ENCODE data around the gene CCDC86.
A peak's percentile ranks its signal among the peaks of the same experiment; 100 is the strongest.
"Not testable (repeated sequence)": the region's sequence is repeated elsewhere in the genome, so short reads cannot be mapped to it uniquely, and the experiment has no call there.

The CCDC86 gene

GRCh38 chr11:60818057-60818456 lies 23.9 kb upstream of the CCDC86 start:
- Mint-ChIP-seq H3K36me3 (peaks cover 6% of the 10 kb centered on the region), H3K9me3 (ENCODE audit: low read depth) (no peaks in the 10 kb centered on the region)

DNA sequence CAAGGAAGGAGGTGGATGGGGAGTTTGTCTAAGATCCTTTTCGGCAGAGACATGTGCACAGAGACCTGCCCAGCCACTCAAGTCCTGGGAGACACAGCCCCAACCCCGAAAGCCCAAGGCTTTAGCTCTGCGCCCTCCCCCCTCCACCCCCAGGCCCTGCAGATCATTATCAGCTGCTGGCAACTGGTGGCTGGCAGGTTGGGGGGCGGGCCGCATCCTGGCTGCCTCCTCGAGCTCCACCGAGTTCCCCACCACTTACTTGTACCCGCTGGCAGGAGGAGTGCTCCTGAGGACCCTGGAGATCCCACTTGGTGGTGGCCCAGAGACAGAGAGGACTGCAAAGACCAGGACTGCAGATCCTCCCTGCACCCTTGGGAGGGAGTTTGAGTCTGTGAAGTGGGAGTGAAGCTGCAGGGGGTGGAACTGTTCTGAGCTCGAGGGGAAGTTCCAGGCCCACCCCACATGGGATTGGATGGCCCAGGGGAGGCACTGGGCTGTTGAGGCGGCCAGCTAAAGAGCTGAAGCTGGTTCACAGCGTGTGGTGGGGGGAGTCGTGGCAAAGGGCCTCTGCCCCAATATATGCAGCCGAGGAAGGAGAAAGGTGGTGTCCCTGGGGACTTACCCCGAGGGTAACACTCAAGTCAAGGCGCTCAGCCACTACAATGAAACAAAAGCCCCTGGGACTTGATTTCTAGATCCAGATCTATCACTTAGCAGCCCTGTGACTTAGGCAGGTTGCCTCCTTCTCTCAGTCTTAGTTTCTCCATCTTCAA lies 19.9 kb upstream of the CCDC86 start:
- Mint-ChIP-seq H3K36me3 (no peaks in the 10 kb centered on the region), H3K27ac (no peak overlapping the region), H3K27me3 (peaks cover 2% of the 10 kb centered on the region), H3K9me3 (ENCODE audit: low read depth) (no peaks in the 10 kb centered on the region), H3K4me3 (no peak overlapping the region), H3K4me1 (ENCODE audit: low read depth) (no peaks in the 10 kb centered on the region)

More at GRCh38 chr11:60818057-60818456, 23.9 kb upstream of the CCDC86 start:
- H3K4me1 Mint-ChIP-seq (ENCODE audit: low read depth): no peaks in the 10 kb centered on the region
- H3K27me3 Mint-ChIP-seq: peaks cover 2% of the 10 kb centered on the region
- H3K27ac Mint-ChIP-seq: no peak overlapping the region
- no peak overlapping the region for H3K4me3 Mint-ChIP-seq

- H3K9me3 Mint-ChIP-seq (ENCODE audit: low read depth); H3K4me3 Mint-ChIP-seq; H3K4me1 Mint-ChIP-seq (ENCODE audit: low read depth); H3K36me3 Mint-ChIP-seq; H3K27ac Mint-ChIP-seq; H3K27me3 Mint-ChIP-seq: not testable (repeated sequence)
Measured at GRCh38 chr11:60823745-60824306, 18.1 kb upstream of the CCDC86 start.

- Mint-ChIP-seq H3K27ac (no peak overlapping the region), H3K4me1 (ENCODE audit: low read depth) (no peaks in the 10 kb centered on the region), H3K36me3 (no peaks in the 10 kb centered on the region), H3K4me3 (no peak overlapping the region), H3K27me3 (no peaks in the 10 kb centered on the region), H3K9me3 (ENCODE audit: low read depth) (no peaks in the 10 kb centered on the region)
Measured at GRCh38 chr11:60825118-60825517, 16.8 kb upstream of the CCDC86 start.

GRCh38 chr11:60825790-60826189 lies 16.1 kb upstream of the CCDC86 start:
- H3K4me3 Mint-ChIP-seq: no peak overlapping the region
- H3K27me3 Mint-ChIP-seq: no peaks in the 10 kb centered on the region
- no peak overlapping the region for H3K27ac Mint-ChIP-seq
- H3K9me3 Mint-ChIP-seq (ENCODE audit: low read depth): no peaks in the 10 kb centered on the region
- peaks cover 2% of the 10 kb centered on the region for H3K4me1 Mint-ChIP-seq (ENCODE audit: low read depth)
- no peaks in the 10 kb centered on the region for H3K36me3 Mint-ChIP-seq

DNA sequence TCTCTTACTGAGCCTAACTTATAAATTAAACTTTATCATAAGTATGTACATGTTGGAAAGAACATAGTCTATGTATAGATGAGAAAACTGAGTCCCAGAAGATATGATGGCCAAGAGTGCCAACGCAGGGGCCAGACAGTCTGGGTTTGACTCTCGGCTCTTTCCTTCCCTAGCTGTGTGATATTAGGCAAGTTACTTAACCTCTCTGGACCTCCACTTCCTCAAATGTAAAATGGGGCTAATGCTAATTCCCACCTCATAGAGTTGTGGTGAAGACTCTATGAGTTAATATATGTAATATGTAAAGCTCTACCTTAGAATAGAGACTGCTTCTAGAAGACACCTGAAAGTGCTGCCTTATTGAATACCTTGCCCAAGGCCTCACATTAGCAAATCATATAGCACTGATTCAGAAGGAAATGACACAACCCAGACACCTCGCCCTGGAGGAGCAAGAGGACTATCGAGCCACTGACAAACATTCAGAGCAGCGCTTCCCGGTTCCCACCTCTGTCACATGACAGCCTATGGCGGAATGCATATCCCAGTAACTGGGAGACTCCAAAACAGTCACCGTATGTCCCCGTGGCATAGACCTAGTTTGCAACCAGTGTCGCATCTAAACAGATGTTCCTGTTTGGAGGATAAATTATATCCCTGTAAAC lies 11.3 kb upstream of the CCDC86 start:
- Mint-ChIP-seq H3K27me3 (peaks cover 2% of the 10 kb centered on the region), H3K4me3 (peak overlapping the region; percentile 65), H3K27ac (no peak overlapping the region), H3K9me3 (ENCODE audit: low read depth) (no peaks in the 10 kb centered on the region), H3K4me1 (ENCODE audit: low read depth) (peaks cover 18% of the 10 kb centered on the region), H3K36me3 (no peaks in the 10 kb centered on the region)

DNA sequence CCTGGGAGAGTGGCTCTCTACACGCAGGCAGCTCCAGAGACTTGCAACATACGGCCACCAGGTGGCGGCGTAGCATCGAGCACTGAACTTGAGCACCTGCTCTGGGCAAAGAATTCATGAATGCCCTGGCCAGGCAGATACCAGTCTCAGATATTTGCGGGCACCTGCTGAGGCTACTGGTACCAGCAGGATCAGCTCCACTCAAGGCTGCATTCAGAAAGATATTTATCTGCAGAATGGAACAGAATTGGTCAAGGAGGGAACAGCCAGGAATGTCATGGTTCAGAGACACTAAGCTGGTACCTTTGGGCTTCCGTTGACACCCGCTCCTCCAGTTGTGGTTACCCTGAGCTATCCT lies 10.8 kb upstream of the CCDC86 start:
- H3K4me1 Mint-ChIP-seq (ENCODE audit: low read depth): peaks cover 19% of the 10 kb centered on the region
- peaks cover 2% of the 10 kb centered on the region for H3K27me3 Mint-ChIP-seq
- H3K9me3 Mint-ChIP-seq (ENCODE audit: low read depth): no peaks in the 10 kb centered on the region
- peak overlapping the region; percentile 65 for H3K4me3 Mint-ChIP-seq
- no peak overlapping the region for H3K27ac Mint-ChIP-seq
- H3K36me3 Mint-ChIP-seq: no peaks in the 10 kb centered on the region

- H3K27ac Mint-ChIP-seq: no peak overlapping the region
- H3K4me1 Mint-ChIP-seq (ENCODE audit: low read depth): peaks cover 19% of the 10 kb centered on the region
- H3K9me3 Mint-ChIP-seq (ENCODE audit: low read depth): no peaks in the 10 kb centered on the region
- no peaks in the 10 kb centered on the region for H3K36me3 Mint-ChIP-seq
- H3K4me3 Mint-ChIP-seq: no peak overlapping the region
- H3K27me3 Mint-ChIP-seq: peaks cover 2% of the 10 kb centered on the region
Measured at GRCh38 chr11:60831501-60832079, 10.3 kb upstream of the CCDC86 start.

DNA sequence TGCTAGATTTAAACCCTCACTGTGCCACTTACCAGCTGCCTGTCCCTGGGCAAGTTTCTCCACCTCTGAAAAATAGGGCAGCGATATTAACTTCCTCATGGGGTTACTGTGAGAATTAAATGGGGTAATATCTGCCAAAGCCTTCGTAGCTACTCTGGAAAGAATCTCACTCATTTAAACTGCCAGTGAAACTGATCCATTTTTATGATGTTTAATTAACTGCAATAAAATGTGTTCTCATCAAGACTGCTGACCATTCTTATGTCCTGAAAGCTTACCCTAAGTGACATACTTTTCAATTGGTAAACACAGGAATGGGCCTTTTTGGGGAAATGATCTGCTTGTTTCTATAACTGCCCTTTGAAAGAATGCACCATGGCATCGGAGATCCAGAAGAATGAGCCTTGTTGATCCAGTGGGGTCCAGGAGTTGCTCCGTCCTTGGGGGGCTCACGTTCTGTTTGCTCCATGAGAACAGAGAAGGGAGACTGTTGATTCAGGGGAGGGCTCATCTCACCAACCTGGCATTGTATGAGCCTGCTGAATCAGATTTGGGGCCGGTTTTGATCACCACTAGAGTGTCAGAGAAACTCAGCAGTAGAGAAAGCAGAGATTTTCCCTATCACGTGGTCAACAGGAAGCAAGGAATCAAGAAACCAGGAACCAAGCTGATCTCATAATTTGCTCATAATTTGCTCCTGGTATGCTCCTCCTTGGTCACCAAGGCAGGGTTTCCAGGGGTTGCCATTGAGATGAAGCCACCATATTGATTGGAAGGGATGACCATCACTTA lies 7.0 kb upstream of the CCDC86 start:
- H3K4me3 Mint-ChIP-seq: no peak overlapping the region
- peaks cover 2% of the 10 kb centered on the region for H3K27me3 Mint-ChIP-seq
- H3K36me3 Mint-ChIP-seq: no peaks in the 10 kb centered on the region
- peaks cover 23% of the 10 kb centered on the region for H3K4me1 Mint-ChIP-seq (ENCODE audit: low read depth)
- H3K9me3 Mint-ChIP-seq (ENCODE audit: low read depth): no peaks in the 10 kb centered on the region
- H3K27ac Mint-ChIP-seq: no peak overlapping the region

DNA sequence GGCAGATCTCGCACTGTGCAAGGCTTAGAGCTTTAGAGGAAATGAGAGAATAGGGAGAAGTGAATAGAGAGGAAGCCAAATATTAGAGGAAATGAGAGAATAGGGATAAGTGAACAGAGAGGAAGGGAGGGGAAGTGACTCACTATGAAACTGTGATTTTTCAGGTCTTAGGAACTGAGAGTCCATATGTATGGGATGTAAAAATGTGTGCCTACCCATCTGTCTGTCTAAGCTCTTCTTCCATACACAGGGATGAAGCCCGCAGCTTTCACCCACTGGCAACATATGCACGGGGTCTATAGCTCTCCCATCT lies 6.4 kb upstream of the CCDC86 start:
- H3K4me3 Mint-ChIP-seq: no peak overlapping the region
- H3K4me1 Mint-ChIP-seq (ENCODE audit: low read depth): peaks cover 23% of the 10 kb centered on the region
- no peaks in the 10 kb centered on the region for H3K9me3 Mint-ChIP-seq (ENCODE audit: low read depth)
- peaks cover 2% of the 10 kb centered on the region for H3K27me3 Mint-ChIP-seq
- no peaks in the 10 kb centered on the region for H3K36me3 Mint-ChIP-seq
- no peak overlapping the region for H3K27ac Mint-ChIP-seq

DNA sequence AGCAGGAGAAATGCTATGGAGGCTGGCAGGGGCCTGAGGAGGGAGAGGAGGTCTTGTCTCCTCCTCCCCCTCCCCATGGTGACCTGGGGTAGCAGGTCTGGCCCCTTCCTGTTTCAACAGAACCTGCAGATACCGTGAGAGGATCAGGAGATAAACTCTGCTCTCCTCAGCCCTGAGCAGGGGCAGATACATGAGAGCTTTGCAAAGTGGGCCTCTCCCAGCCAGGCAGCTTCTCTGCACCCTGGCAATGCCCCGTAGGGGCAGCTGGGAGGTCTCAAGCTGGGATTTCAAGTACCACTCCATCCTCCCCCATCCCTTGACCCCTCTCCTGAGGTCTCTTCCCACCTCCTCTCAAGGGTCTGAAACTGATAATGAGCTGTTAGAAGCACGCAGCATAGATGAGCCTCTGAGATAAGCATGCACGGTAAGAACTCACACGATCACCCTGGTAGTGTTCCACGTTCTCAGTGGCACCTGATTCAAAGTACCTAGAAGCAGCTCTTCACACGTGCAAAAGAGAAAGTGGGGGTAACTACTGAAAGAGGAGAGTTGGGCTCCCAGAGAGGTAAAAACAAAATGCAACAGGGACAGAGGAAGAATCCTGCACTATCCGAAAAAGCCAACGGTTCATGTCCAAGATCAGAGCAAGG lies 4.9 kb upstream of the CCDC86 start:
- peaks cover 2% of the 10 kb centered on the region for H3K27me3 Mint-ChIP-seq
- peak overlapping the region; percentile 13 for H3K27ac Mint-ChIP-seq
- no peak overlapping the region for H3K4me3 Mint-ChIP-seq
- peaks cover 21% of the 10 kb centered on the region for H3K4me1 Mint-ChIP-seq (ENCODE audit: low read depth)
- no peaks in the 10 kb centered on the region for H3K9me3 Mint-ChIP-seq (ENCODE audit: low read depth)
- H3K36me3 Mint-ChIP-seq: no peaks in the 10 kb centered on the region

DNA sequence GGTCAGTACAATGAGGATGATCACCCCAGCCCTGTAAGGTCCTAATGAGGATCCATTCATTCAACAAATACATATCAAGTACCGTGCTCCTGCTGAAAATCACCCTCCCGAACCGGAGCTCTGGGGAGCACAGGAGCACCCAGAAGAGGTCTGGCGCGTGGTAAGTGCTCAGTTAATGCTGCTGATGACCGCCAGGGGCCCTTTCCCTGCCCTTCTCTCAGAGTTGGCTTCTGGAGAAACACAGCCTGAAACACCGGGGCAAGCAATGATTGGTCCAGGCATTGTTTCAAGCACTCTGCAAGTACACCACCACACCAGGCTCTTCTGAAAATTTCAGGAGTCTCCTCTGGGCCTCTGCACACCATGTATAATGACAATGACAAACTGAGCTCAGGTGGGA lies 3.8 kb upstream of the CCDC86 start:
- Mint-ChIP-seq H3K27ac (no peak overlapping the region), H3K27me3 (peaks cover 2% of the 10 kb centered on the region), H3K4me3 (no peak overlapping the region), H3K36me3 (no peaks in the 10 kb centered on the region), H3K9me3 (ENCODE audit: low read depth) (no peaks in the 10 kb centered on the region), H3K4me1 (ENCODE audit: low read depth) (peaks cover 21% of the 10 kb centered on the region)

DNA sequence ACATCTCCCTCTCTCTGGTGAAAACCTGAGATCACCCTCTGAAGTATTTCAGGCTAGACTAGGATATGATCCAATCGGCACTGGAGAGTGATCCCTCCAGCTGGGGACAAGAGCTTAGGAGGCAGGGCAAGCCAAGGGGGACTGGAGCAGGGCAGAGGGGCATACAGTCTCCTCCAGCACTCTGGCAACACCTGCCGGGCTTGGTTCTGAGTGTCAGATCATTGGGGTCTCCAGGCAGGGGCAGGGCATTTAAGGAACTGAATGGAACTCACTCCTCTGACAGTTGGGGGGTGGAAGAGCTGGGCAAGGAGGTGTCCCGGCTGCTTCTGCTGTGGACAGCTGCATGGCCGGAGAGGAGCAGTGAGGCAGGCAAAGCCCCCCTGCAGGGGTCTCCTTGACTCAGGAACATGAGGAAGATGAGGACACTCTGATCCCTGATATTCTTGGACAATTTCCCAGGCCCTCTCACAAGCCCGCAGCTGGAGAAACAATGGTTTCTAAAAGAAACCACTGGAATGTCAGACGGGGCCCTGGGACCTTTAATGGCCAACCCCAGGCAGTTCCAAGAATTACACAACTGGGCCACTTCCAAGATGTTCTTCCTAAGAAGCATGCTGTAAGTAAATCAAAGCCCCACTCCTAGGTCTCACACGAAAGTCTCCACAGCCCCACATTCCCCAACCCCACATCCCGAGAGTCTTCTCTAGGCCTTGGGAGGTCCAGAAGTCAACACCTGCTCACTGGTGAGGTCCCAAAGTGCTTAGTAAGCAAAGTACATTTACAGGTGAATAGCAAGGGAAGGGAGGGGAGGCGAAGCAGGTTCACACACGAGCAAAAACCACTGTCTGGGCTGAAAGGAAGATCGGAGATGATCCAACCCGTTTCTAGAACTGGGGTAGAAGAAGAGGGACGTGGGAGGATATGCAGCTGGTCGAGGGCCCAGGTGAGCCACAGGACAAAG lies 1.2 kb upstream of the CCDC86 start:
- Mint-ChIP-seq H3K36me3 (peaks cover 12% of the 10 kb centered on the region), H3K9me3 (ENCODE audit: low read depth) (no peaks in the 10 kb centered on the region), H3K27ac (peak overlapping the region; percentile 94), H3K27me3 (no peaks in the 10 kb centered on the region), H3K4me1 (ENCODE audit: low read depth) (peaks cover 35% of the 10 kb centered on the region), H3K4me3 (peak overlapping the region; percentile 94)

Measured in activated naive CD8-positive, alpha-beta T cell (primary cell).